GM12878 (cell line): Measurements from ENCODE around the gene SYPL2. TPM values are rescaled to one million over a fixed set of nuclear protein-coding genes. Genes with fewer than 3 reads are reported as not detected.

Source experiments
- BACH1 ChIP-seq: fragments of 450-650 bp; IDR thresholded peaks from 2 replicates; pipeline ENCODE4 v1.6.1; 2017; ENCODE audit warnings: mild to moderate bottlenecking, borderline replicate concordance
- BCL11A ChIP-seq: IDR thresholded peaks from 2 replicates; pipeline ENCODE4 v1.6.1; 2011; ENCODE audit warnings: low read depth, low read length
- CHD1 ChIP-seq: IDR thresholded peaks from 2 replicates; pipeline ENCODE4 v1.6.1; 2012; ENCODE audit warnings: low read depth, low read length, improper control_type of control experiment
- CREM ChIP-seq: IDR thresholded peaks from 2 replicates; pipeline ENCODE4 v1.6.1; 2014; ENCODE audit warnings: antibody characterized with exemption, low read depth
- IKZF2 ChIP-seq, 2 experiments: fragments of 450-650 bp; IDR thresholded peaks; 2 replicates each; pipeline ENCODE4 v1.6.1; 2017; ENCODE audit warnings: mild to moderate bottlenecking in 2 of 2, moderate library complexity in 2 of 2
- JUNB ChIP-seq: IDR thresholded peaks from 2 replicates; pipeline ENCODE4 v1.6.1; 2016; ENCODE audit warnings: antibody characterized with exemption, mild to moderate bottlenecking
- MEF2B ChIP-seq: fragments of 450-650 bp; IDR thresholded peaks from 2 replicates; pipeline ENCODE4 v1.6.1; 2018; ENCODE audit warnings: mild to moderate bottlenecking, moderate library complexity; ENCODE audit not compliant: partially characterized antibody, poor library complexity, severe bottlenecking
- NRF1 ChIP-seq: conservative IDR thresholded peaks from 2 replicates; pipeline ENCODE4 v1.6.1; 2011; ENCODE audit warnings: mild to moderate bottlenecking, low read depth, low read length, improper control_type of control experiment
- RAD21 ChIP-seq: IDR thresholded peaks from 2 replicates; pipeline ENCODE4 v1.6.1; 2011; ENCODE audit warnings: mild to moderate bottlenecking, low read depth, low read length, moderate library complexity; ENCODE audit not compliant: insufficient read depth
- SPI1 ChIP-seq: IDR thresholded peaks from 2 replicates; pipeline ENCODE4 v1.6.1; 2011; ENCODE audit warnings: low read depth, mild to moderate bottlenecking, low read length, moderate library complexity, borderline replicate concordance; ENCODE audit not compliant: insufficient read depth
- YBX1 ChIP-seq: fragments of 450-650 bp; IDR thresholded peaks from 2 replicates; pipeline ENCODE4 v1.6.1; 2016; ENCODE audit warnings: antibody characterized with exemption
- polyA plus RNA-seq, 11 experiments: library from polyadenylated mRNA; depleted of rRNA in 4 of 11; unstranded in 6 of 11; stranded (reverse) in 5 of 11; fragments of >200 nt; fragmentation: Nextera tagmentation in 4 of 11; fragmentation: Illumina TruSeq in 1 of 11; extraction: Ambion mirVana in 4 of 11; extraction: Trizol in 1 of 11; gene quantifications; 1 replicate in 1 of 11; 2 replicates in 10 of 11; pipeline versions ENCODE4 v1.2.1 to v1.2.3, GENCODE V29; 2011 to 2016; ENCODE audit warnings: inconsistent platforms in 2 of 11, missing spikeins in 2 of 11, low read depth in 1 of 11
- total RNA-seq, 4 experiments: library from RNA; depleted of rRNA in 3 of 4; stranded (reverse); fragments of >200 nt in 3 of 4; fragmentation: Illumina TruSeq in 1 of 4; extraction: Trizol in 1 of 4; gene quantifications; 2 replicates each; pipeline versions ENCODE4 v1.2.1 to v1.2.3, GENCODE V29; 2013 to 2021
- TF ChIP-seq, protein P1 (sequence below): IDR thresholded peaks from 2 replicates; pipeline ENCODE4 v1.6.1; 2011; ENCODE audit warnings: borderline replicate concordance, low read depth, mild to moderate bottlenecking, moderate library complexity, low read length; ENCODE audit not compliant: insufficient read depth, poor library complexity, severe bottlenecking
- TF ChIP-seq, protein P2 (sequence below): IDR thresholded peaks from 2 replicates; pipeline ENCODE4 v1.6.1; 2012; ENCODE audit warnings: mild to moderate bottlenecking, low read depth, low read length
- TF ChIP-seq, protein P3 (sequence below): fragments of 450-650 bp; IDR thresholded peaks from 2 replicates; pipeline ENCODE4 v1.6.1; 2014; ENCODE audit warnings: mild to moderate bottlenecking
- TF ChIP-seq, protein P4 (sequence below): IDR thresholded peaks from 2 replicates; pipeline ENCODE4 v1.6.1; 2012; ENCODE audit warnings: low read length, inconsistent platforms
- TF ChIP-seq, protein P5 (sequence below): fragments of 450-650 bp; formaldehyde crosslinking; IDR thresholded peaks from 2 replicates; pipeline ENCODE4 v1.5.0; 2022; ENCODE audit warnings: mild to moderate bottlenecking, missing genetic modification characterization
- TF ChIP-seq, protein P6 (sequence below): IDR thresholded peaks from 2 replicates; pipeline ENCODE4 v1.6.1; 2011; ENCODE audit warnings: mild to moderate bottlenecking, low read depth, low read length, moderate library complexity; ENCODE audit not compliant: insufficient replicate concordance

SYPL2 gene
- total and polyA plus RNA-seq, 10 of the 15 experiments (the other 5 are each of a cell fraction or from before 2014, with no cell fraction given), result 0.04 to 0.11 (median 0.06) TPM; not detected in 3

DNA sequence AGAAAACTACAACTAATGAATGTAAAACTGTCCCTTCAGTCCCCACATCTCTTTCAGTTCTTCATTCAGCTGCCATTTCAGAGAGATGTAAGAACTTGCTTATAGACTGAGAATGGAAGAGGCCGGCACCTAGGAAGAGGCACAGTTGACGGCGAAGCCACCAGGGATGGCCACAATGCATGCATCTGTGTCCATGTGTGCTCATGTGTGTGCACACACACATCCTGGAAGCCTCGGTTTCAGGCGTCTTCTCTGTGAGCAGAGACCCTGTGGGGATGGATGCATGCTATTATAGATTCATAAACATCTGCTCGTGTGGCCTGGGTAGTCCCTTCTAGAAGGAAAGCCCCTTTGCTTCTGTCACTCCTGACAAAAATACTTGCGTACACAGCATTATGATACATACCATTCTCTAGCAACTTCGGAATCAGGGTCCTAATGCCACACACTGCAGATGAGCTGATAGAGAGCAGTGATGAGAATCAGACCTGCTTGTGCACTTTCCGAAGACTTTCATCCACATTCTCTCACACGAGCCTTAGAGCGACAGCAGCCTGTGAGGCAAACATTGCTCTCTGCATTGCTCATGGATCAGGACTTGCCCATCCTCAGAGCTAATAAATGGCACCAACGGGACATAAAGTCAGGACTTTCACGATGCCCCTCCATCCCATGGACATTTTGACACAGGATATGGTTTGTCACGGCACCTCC is 60.9 kb downstream of the SYPL2 start (continued):
- TF ChIP-seq, protein P1, sequence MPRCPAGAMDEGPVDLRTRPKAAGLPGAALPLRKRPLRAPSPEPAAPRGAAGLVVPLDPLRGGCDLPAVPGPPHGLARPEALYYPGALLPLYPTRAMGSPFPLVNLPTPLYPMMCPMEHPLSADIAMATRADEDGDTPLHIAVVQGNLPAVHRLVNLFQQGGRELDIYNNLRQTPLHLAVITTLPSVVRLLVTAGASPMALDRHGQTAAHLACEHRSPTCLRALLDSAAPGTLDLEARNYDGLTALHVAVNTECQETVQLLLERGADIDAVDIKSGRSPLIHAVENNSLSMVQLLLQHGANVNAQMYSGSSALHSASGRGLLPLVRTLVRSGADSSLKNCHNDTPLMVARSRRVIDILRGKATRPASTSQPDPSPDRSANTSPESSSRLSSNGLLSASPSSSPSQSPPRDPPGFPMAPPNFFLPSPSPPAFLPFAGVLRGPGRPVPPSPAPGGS, result no peak
- TF ChIP-seq CHD1, result no peak
- TF ChIP-seq, protein P2, sequence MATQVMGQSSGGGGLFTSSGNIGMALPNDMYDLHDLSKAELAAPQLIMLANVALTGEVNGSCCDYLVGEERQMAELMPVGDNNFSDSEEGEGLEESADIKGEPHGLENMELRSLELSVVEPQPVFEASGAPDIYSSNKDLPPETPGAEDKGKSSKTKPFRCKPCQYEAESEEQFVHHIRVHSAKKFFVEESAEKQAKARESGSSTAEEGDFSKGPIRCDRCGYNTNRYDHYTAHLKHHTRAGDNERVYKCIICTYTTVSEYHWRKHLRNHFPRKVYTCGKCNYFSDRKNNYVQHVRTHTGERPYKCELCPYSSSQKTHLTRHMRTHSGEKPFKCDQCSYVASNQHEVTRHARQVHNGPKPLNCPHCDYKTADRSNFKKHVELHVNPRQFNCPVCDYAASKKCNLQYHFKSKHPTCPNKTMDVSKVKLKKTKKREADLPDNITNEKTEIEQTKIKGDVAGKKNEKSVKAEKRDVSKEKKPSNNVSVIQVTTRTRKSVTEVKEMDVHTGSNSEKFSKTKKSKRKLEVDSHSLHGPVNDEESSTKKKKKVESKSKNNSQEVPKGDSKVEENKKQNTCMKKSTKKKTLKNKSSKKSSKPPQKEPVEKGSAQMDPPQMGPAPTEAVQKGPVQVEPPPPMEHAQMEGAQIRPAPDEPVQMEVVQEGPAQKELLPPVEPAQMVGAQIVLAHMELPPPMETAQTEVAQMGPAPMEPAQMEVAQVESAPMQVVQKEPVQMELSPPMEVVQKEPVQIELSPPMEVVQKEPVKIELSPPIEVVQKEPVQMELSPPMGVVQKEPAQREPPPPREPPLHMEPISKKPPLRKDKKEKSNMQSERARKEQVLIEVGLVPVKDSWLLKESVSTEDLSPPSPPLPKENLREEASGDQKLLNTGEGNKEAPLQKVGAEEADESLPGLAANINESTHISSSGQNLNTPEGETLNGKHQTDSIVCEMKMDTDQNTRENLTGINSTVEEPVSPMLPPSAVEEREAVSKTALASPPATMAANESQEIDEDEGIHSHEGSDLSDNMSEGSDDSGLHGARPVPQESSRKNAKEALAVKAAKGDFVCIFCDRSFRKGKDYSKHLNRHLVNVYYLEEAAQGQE, result no peak
- no peak for TF ChIP-seq BACH1
- TF ChIP-seq, protein P3, sequence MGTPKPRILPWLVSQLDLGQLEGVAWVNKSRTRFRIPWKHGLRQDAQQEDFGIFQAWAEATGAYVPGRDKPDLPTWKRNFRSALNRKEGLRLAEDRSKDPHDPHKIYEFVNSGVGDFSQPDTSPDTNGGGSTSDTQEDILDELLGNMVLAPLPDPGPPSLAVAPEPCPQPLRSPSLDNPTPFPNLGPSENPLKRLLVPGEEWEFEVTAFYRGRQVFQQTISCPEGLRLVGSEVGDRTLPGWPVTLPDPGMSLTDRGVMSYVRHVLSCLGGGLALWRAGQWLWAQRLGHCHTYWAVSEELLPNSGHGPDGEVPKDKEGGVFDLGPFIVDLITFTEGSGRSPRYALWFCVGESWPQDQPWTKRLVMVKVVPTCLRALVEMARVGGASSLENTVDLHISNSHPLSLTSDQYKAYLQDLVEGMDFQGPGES, result no peak
- TF ChIP-seq IKZF2 (IDR thresholded peaks at IDR 0.05), result peak; percentile 80 to 86
- no peak for TF ChIP-seq NRF1
- peak; percentile 77 for TF ChIP-seq SPI1
- TF ChIP-seq, protein P4, sequence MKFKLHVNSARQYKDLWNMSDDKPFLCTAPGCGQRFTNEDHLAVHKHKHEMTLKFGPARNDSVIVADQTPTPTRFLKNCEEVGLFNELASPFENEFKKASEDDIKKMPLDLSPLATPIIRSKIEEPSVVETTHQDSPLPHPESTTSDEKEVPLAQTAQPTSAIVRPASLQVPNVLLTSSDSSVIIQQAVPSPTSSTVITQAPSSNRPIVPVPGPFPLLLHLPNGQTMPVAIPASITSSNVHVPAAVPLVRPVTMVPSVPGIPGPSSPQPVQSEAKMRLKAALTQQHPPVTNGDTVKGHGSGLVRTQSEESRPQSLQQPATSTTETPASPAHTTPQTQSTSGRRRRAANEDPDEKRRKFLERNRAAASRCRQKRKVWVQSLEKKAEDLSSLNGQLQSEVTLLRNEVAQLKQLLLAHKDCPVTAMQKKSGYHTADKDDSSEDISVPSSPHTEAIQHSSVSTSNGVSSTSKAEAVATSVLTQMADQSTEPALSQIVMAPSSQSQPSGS, result no peak
- peak; percentile 30; the same call in 1 of the 2 replicates for TF ChIP-seq BCL11A
- TF ChIP-seq, protein P5, sequence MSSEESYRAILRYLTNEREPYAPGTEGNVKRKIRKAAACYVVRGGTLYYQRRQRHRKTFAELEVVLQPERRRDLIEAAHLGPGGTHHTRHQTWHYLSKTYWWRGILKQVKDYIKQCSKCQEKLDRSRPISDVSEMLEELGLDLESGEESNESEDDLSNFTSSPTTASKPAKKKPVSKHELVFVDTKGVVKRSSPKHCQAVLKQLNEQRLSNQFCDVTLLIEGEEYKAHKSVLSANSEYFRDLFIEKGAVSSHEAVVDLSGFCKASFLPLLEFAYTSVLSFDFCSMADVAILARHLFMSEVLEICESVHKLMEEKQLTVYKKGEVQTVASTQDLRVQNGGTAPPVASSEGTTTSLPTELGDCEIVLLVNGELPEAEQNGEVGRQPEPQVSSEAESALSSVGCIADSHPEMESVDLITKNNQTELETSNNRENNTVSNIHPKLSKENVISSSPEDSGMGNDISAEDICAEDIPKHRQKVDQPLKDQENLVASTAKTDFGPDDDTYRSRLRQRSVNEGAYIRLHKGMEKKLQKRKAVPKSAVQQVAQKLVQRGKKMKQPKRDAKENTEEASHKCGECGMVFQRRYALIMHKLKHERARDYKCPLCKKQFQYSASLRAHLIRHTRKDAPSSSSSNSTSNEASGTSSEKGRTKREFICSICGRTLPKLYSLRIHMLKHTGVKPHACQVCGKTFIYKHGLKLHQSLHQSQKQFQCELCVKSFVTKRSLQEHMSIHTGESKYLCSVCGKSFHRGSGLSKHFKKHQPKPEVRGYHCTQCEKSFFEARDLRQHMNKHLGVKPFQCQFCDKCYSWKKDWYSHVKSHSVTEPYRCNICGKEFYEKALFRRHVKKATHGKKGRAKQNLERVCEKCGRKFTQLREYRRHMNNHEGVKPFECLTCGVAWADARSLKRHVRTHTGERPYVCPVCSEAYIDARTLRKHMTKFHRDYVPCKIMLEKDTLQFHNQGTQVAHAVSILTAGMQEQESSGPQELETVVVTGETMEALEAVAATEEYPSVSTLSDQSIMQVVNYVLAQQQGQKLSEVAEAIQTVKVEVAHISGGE (CRISPR knock-in tag), result no peak
- no peak for TF ChIP-seq YBX1
- TF ChIP-seq, protein P6, sequence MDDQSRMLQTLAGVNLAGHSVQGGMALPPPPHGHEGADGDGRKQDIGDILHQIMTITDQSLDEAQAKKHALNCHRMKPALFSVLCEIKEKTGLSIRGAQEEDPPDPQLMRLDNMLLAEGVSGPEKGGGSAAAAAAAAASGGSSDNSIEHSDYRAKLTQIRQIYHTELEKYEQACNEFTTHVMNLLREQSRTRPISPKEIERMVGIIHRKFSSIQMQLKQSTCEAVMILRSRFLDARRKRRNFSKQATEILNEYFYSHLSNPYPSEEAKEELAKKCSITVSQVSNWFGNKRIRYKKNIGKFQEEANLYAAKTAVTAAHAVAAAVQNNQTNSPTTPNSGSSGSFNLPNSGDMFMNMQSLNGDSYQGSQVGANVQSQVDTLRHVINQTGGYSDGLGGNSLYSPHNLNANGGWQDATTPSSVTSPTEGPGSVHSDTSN, result no peak
- TF ChIP-seq RAD21, result no peak
- peak; percentile 11 for TF ChIP-seq JUNB
- peak; percentile 60; the same call in 1 of the 2 replicates for TF ChIP-seq CREM
- peak; percentile 68 for TF ChIP-seq MEF2B
